ENCODE data around the gene DTYMK.
"Not testable (repeated sequence)": the region's sequence is repeated elsewhere in the genome, so short reads cannot be mapped to it uniquely, and the experiment has no call there.

The DTYMK gene

GRCh38 chr2:241671457-241672240, 15.0 kb downstream of the DTYMK start:
- no peak for DNase-seq

- no peak for DNase-seq
Observed at GRCh38 chr2:241670333-241671110, 16.1 kb downstream of the DTYMK start.

- no peak for DNase-seq
Observed at GRCh38 chr2:241668839-241669238, 17.8 kb downstream of the DTYMK start.

- no peak for DNase-seq
Observed at GRCh38 chr2:241668354-241668753, 18.3 kb downstream of the DTYMK start.

- no peak for DNase-seq
Observed at GRCh38 chr2:241666627-241667400, 19.8 kb downstream of the DTYMK start.

GRCh38 chr2:241665731-241666440, 20.7 kb downstream of the DTYMK start:
- no peak for DNase-seq

GRCh38 chr2:241662731-241663130, 23.9 kb downstream of the DTYMK start:
- not testable (repeated sequence) for DNase-seq

GRCh38 chr2:241660593-241661213, 25.9 kb downstream of the DTYMK start:
- DNase-seq = no peak

- no peak for DNase-seq
Observed at GRCh38 chr2:241659150-241659739, 27.4 kb downstream of the DTYMK start.

GRCh38 chr2:241658296-241658695, 28.3 kb downstream of the DTYMK start:
- no peak for DNase-seq

- DNase-seq = no peak
Observed at GRCh38 chr2:241657786-241658254, 28.8 kb downstream of the DTYMK start.

- DNase-seq = no peak
Observed at GRCh38 chr2:241656190-241656741, 30.3 kb downstream of the DTYMK start.

GRCh38 chr2:241655516-241656189, 31.0 kb downstream of the DTYMK start:
- no peak for DNase-seq

- DNase-seq = no peak
Observed at GRCh38 chr2:241654551-241654950, 32.1 kb downstream of the DTYMK start.

- DNase-seq = no peak
Observed at GRCh38 chr2:241653210-241653750, 33.3 kb downstream of the DTYMK start.

GRCh38 chr2:241652722-241653121, 33.9 kb downstream of the DTYMK start:
- no peak for DNase-seq

- DNase-seq = no peak
Observed at GRCh38 chr2:241652142-241652541, 34.5 kb downstream of the DTYMK start.

GRCh38 chr2:241649927-241650326, 36.7 kb downstream of the DTYMK start:
- no peak for DNase-seq

- DNase-seq = no peak
Observed at GRCh38 chr2:241649404-241649803, 37.2 kb downstream of the DTYMK start.

GRCh38 chr2:241648453-241648852, 38.2 kb downstream of the DTYMK start:
- DNase-seq = no peak

Data from NCI-H2081 treated with DMSO at 0.1 percent for 48 hours (cell line).